ENCODE measurements around the gene TCERG1L.
"Not testable (repeated sequence)": the region's sequence is repeated elsewhere in the genome, so short reads cannot be mapped to it uniquely, and the experiment has no call there.

TCERG1L gene

DNA sequence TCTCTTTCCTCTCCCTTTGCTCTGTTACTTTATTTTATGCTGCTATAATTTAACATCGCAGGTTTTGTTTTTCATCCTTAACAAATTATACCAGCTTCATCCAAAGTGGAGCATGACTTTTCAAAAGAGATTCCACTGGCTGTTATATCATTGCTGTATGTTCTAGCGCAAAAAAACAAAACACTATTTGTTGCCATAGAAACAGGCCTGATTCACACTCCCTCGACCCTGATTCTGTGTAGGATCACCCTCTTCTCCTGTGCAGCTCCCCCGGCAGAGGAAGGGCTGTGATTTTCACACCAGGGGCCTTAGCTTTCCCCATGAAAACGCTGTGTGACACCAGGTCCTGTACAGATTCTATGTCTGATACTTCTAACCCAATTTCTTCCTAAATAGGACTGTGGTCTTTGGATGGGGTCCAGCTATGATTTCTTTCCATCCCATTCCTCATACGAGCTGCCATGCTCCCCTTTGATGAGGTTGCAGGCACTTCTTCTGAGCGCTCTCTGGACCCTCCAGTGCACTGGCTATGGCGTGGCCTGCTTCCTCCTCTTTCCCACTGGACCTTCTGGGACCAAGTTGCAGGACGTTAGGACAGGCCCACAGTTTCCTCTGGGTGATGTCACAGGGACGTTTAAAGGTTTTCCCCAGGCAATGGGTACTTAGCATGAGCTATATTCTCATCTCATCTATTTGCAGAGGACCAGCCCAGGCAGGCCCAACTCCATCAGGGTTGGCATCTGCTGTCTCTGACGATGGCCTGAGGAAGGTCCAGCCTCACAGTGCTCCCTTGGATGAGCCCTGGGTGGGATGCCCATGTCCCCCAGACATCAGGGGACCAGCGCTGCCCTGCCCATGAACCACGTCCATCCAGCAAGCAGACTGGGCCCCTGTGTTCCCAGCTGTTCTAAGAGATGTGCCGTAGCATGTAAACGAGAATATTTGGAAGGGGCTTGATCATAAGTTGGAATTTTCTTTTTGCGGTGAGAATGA, 210.8 kb downstream of the TCERG1L start:
- H3K36me3 ChIP-seq (ENCODE audit: control insufficient read depth in 2 of 2, insufficient read depth in 2 of 2, low read length in 2 of 2); H3K4me1 ChIP-seq (ENCODE audit: control insufficient read depth, insufficient read depth, low read length): not testable (repeated sequence)

DNA sequence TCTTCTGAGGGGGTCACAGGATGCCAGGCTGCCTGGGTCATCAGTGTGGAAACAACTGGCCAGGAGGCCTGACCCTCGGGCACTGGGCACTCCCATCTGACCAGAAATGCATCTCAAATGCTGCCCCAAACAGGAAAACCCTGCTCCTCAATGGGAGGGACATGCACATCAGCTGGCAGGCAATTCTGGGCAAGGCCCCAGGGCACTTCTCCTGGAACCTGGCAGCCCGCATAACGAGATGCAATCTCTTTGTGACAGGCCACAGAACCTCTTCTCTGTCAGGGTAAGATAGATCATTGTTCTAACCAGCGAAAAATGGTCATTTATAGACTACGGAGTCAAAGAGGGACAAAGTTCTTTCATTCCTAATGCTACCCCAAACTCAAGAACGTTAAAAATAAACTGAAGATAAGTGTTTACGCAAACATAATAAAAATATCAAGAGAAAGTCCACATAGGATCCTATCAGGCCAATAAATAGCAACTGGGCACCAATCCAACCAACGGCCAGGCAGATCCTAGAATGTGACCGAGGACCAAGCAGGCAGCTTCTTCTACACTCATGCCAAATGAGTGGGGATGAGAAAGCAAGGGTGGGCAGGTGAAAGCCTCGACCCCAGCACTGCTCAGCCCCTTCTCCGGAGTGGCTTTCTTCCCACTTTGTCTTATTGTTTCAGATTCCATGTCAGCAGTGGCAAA, 212.3 kb downstream of the TCERG1L start:
- H3K36me3 ChIP-seq (ENCODE audit: control insufficient read depth in 2 of 2, insufficient read depth in 2 of 2, low read length in 2 of 2) = no peaks in the 10 kb centered on the region
- no peak overlapping the region for H3K4me3 ChIP-seq (ENCODE audit: low read length in 2 of 2)
- no peaks in the 10 kb centered on the region for H3K4me1 ChIP-seq (ENCODE audit: control insufficient read depth, insufficient read depth, low read length)
- peaks cover 2 to 5% of the 10 kb centered on the region in 2 donors for H3K27me3 ChIP-seq (ENCODE audit: control insufficient read depth in 1 of 2, insufficient read depth in 2 of 2, low read length in 2 of 2)
- no peak overlapping the region for H3K27ac ChIP-seq (ENCODE audit: low read length)
- H3K9me3 ChIP-seq (ENCODE audit: control insufficient read depth in 2 of 2, low read length in 2 of 2) = no peaks in the 10 kb centered on the region
- H3K9ac ChIP-seq (ENCODE audit: low read length in 2 of 2) = no peak overlapping the region

More for the DNA sequence above, 210.8 kb downstream of the TCERG1L start:
- not testable (repeated sequence) for H3K27ac ChIP-seq (ENCODE audit: low read length); H3K27me3 ChIP-seq (ENCODE audit: control insufficient read depth in 1 of 2, insufficient read depth in 2 of 2, low read length in 2 of 2); H3K4me3 ChIP-seq (ENCODE audit: low read length in 2 of 2); H3K9me3 ChIP-seq (ENCODE audit: control insufficient read depth in 2 of 2, low read length in 2 of 2); H3K9ac ChIP-seq (ENCODE audit: low read length in 2 of 2)

DNA sequence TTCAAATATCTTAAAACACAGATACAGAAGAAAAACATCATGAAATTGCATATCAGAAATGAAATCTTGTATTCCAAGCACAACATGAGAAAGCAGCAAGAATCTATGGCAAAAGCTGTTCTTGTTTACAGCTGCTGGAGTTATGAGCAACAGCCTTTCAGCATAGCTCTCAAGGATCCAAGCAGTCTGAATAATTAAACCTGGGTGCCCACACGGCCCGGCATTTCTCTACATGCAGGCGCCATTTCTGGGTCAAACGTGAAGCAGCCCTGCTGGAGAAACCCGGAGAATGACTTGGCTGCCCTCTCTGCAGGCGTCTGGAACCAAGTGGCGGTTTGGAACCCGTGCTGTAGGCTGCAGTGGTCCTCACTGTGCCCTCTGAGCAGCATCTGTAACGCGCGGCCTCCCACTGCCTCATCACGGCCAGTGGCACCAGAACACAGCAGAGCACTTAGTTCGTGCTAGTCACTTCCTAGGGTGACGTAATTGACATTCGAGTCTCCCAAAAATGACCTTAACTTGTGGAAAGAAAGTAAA, 213.0 kb downstream of the TCERG1L start:
- H3K9ac ChIP-seq (ENCODE audit: low read length in 2 of 2) = no peak overlapping the region
- no peaks in the 10 kb centered on the region for H3K9me3 ChIP-seq (ENCODE audit: control insufficient read depth in 2 of 2, low read length in 2 of 2)
- no peak overlapping the region for H3K27ac ChIP-seq (ENCODE audit: low read length)
- H3K36me3 ChIP-seq (ENCODE audit: control insufficient read depth in 2 of 2, insufficient read depth in 2 of 2, low read length in 2 of 2) = no peaks in the 10 kb centered on the region
- no peaks in the 10 kb centered on the region for H3K4me1 ChIP-seq (ENCODE audit: control insufficient read depth, insufficient read depth, low read length)
- H3K27me3 ChIP-seq (ENCODE audit: control insufficient read depth in 1 of 2, insufficient read depth in 2 of 2, low read length in 2 of 2) = peaks cover 2 to 5% of the 10 kb centered on the region in 2 donors
- no peak overlapping the region for H3K4me3 ChIP-seq (ENCODE audit: low read length in 2 of 2)

DNA sequence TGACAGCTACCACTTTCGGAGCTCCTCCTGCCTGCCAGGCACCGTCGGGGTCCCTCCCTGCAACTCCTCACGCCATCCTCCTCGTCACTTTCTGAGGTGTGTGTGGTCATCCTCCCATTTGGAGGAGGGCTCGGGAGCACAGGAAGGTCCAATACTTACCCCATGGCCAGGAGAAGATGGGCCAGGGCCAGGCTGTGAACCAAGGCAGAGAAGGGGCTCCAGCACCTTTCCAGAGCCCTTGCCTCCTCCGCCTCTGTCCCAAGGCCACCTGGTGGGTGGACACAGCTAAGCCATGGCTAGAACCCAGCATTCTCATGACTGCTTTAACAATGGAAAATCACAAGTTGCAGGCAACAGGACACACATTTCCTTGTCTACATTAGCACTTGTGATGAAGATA, 215.5 kb downstream of the TCERG1L start:
- H3K4me1 ChIP-seq (ENCODE audit: control insufficient read depth, insufficient read depth, low read length) = no peaks in the 10 kb centered on the region
- no peak overlapping the region for H3K27ac ChIP-seq (ENCODE audit: low read length)
- peaks cover 2 to 5% of the 10 kb centered on the region in 2 donors for H3K27me3 ChIP-seq (ENCODE audit: control insufficient read depth in 1 of 2, insufficient read depth in 2 of 2, low read length in 2 of 2)
- H3K9ac ChIP-seq (ENCODE audit: low read length in 2 of 2) = no peak overlapping the region
- H3K9me3 ChIP-seq (ENCODE audit: control insufficient read depth in 2 of 2, low read length in 2 of 2) = no peaks in the 10 kb centered on the region
- H3K4me3 ChIP-seq (ENCODE audit: low read length in 2 of 2) = no peak overlapping the region
- H3K36me3 ChIP-seq (ENCODE audit: control insufficient read depth in 2 of 2, insufficient read depth in 2 of 2, low read length in 2 of 2) = no peaks in the 10 kb centered on the region

DNA sequence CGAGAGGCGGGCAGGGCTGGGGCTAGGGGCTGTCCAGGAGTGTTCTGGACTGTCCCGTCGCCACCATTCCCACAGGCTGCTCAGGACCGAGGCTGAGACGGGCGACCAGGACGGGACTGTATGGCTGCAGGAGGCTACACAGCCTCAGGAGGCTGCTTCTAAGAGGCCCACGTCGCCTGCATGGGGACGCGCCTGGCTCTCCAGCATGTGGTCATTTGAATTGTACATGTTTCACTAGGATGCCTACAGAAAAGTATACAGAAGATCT, 216.3 kb downstream of the TCERG1L start:
- Histone ChIP-seq H3K27me3 (ENCODE audit: control insufficient read depth in 1 of 2, insufficient read depth in 2 of 2, low read length in 2 of 2) (peaks cover 3 to 5% of the 10 kb centered on the region in 2 donors), H3K4me1 (ENCODE audit: control insufficient read depth, insufficient read depth, low read length) (no peaks in the 10 kb centered on the region), H3K27ac (ENCODE audit: low read length) (no peak overlapping the region), H3K36me3 (ENCODE audit: control insufficient read depth in 2 of 2, insufficient read depth in 2 of 2, low read length in 2 of 2) (no peaks in the 10 kb centered on the region), H3K4me3 (ENCODE audit: low read length in 2 of 2) (no peak overlapping the region), H3K9me3 (ENCODE audit: control insufficient read depth in 2 of 2, low read length in 2 of 2) (peaks cover 0 to 2% of the 10 kb centered on the region in 2 donors), H3K9ac (ENCODE audit: low read length in 2 of 2) (no peak overlapping the region)

DNA sequence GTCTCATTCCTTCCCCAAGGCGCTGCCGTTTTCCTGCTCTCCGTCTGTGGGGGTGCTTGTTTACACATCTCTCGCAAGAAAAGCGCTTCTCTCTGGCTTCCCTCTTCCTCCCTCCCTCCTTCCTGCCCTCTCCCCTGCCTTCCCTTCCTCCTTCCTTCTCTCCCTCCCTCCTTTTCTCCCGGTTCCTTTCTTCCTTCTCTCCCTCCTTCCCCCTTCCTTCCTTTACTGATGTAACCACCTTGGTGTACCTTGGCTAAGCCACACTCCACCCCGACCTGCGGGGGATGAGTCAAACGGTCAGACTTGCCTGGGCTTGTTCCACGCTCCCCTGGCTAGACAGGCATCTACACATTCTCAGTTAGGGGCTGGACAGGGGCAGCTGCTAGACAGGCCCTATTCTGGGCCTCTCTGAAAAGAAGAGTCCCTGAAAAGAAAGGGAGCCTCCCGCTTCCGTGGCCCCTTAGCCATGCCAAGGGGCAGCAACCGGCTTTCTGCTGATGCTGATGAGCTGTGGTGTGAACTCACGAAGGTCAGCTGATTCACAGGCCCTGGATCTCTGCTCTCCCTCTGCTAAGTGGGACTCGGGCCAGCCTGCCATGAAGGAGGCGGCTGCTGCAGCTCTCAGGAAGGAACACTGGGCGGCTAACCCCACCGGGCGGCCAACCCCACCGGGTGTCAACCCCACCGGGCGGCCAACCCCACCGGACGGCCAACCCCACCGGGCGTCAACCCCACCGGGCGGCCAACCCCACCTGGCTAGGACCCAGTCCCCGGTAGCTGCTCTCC, 216.8 kb downstream of the TCERG1L start:
- Histone ChIP-seq H3K9ac (ENCODE audit: low read length in 2 of 2) (no peak overlapping the region), H3K27ac (ENCODE audit: low read length) (no peak overlapping the region), H3K4me1 (ENCODE audit: control insufficient read depth, insufficient read depth, low read length) (no peaks in the 10 kb centered on the region), H3K36me3 (ENCODE audit: control insufficient read depth in 2 of 2, insufficient read depth in 2 of 2, low read length in 2 of 2) (no peaks in the 10 kb centered on the region), H3K9me3 (ENCODE audit: control insufficient read depth in 2 of 2, low read length in 2 of 2) (peaks cover 0 to 2% of the 10 kb centered on the region in 2 donors), H3K27me3 (ENCODE audit: control insufficient read depth in 1 of 2, insufficient read depth in 2 of 2, low read length in 2 of 2) (peaks cover 3 to 5% of the 10 kb centered on the region in 2 donors), H3K4me3 (ENCODE audit: low read length in 2 of 2) (no peak overlapping the region)

DNA sequence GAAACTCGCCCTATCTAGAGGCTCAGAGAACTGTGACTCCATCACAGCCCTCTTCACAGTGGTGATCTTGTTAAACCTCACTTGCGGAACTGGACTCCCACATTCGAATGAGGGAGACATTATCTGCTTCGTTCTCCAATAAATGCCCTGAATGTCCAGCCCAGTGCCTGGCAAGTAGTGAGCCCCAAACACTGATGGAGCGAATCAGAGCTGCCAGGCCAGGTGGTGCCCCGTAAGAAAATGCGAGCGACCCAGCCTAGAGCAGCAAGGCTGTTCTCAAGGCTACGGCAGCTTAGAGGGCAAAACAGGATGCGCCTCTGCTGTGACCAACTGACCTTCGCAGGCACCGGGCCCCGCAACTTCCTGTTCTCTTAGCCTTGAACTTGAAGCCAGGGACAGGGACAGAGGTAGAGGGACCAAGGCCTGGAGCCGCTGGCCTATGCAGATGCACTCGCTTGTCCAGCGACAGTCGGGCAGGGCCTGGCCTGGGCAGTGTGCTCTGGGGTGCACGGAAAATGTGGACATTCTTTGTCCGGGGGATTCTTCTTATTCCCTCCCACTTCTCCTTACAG, 217.6 kb downstream of the TCERG1L start:
- no peaks in the 10 kb centered on the region for H3K36me3 ChIP-seq (ENCODE audit: control insufficient read depth in 2 of 2, insufficient read depth in 2 of 2, low read length in 2 of 2)
- no peak overlapping the region for H3K27ac ChIP-seq (ENCODE audit: low read length)
- peaks cover 0 to 2% of the 10 kb centered on the region in 2 donors for H3K9me3 ChIP-seq (ENCODE audit: control insufficient read depth in 2 of 2, low read length in 2 of 2)
- no peak overlapping the region for H3K4me3 ChIP-seq (ENCODE audit: low read length in 2 of 2)
- H3K9ac ChIP-seq (ENCODE audit: low read length in 2 of 2) = no peak overlapping the region
- H3K4me1 ChIP-seq (ENCODE audit: control insufficient read depth, insufficient read depth, low read length) = no peaks in the 10 kb centered on the region
- peaks cover 3 to 5% of the 10 kb centered on the region in 2 donors for H3K27me3 ChIP-seq (ENCODE audit: control insufficient read depth in 1 of 2, insufficient read depth in 2 of 2, low read length in 2 of 2)

DNA sequence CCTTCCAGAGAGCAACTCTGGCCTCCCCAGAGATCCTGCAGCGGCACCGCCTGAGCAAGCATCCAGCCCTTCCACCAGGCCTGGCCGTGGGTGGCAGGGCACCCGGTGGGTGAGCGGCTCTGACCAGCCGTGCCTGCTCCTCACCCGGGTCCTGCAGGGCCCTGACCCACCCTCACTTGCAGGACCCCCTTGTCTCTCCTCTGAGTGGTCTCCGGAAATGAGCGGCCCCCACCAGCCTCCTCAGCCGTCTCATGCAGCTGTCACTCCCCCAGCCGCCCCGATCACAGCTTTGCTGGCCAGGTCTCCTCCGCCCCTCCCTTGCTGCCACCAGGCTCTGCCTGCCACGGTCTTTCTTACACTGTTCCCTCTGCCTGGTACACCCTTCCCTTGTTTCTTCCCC, 218.2 kb downstream of the TCERG1L start:
- peaks cover 0 to 6% of the 10 kb centered on the region in 2 donors for H3K9me3 ChIP-seq (ENCODE audit: control insufficient read depth in 2 of 2, low read length in 2 of 2)
- H3K4me3 ChIP-seq (ENCODE audit: low read length in 2 of 2) = no peak overlapping the region
- peaks cover 3 to 5% of the 10 kb centered on the region in 2 donors for H3K27me3 ChIP-seq (ENCODE audit: control insufficient read depth in 1 of 2, insufficient read depth in 2 of 2, low read length in 2 of 2)
- no peak overlapping the region for H3K9ac ChIP-seq (ENCODE audit: low read length in 2 of 2)
- no peaks in the 10 kb centered on the region for H3K4me1 ChIP-seq (ENCODE audit: control insufficient read depth, insufficient read depth, low read length)
- no peak overlapping the region for H3K27ac ChIP-seq (ENCODE audit: low read length)
- no peaks in the 10 kb centered on the region for H3K36me3 ChIP-seq (ENCODE audit: control insufficient read depth in 2 of 2, insufficient read depth in 2 of 2, low read length in 2 of 2)

DNA sequence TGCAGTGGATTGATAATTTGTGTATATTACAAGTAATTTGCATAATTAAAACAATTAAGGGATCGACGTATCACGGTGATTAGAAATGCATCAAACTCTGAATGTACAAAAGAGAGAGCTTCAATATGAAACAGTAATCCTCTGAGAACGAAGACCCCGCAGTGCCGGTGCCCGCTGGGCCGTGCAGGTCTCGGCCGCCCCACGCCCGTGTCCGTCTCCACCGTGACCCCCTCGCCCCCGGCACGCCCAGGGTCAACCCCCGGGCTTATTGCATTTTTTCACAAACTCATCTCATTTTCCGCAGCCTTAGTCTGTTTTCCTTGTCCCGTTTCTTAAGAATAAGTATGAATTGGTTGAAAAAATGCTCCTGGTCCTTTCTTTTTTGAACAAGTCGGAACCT, 218.6 kb downstream of the TCERG1L start:
- Histone ChIP-seq H3K27me3 (ENCODE audit: control insufficient read depth in 1 of 2, insufficient read depth in 2 of 2, low read length in 2 of 2) (peaks cover 3 to 5% of the 10 kb centered on the region in 2 donors), H3K9me3 (ENCODE audit: control insufficient read depth in 2 of 2, low read length in 2 of 2) (peaks cover 0 to 7% of the 10 kb centered on the region in 2 donors), H3K4me3 (ENCODE audit: low read length in 2 of 2) (no peak overlapping the region), H3K9ac (ENCODE audit: low read length in 2 of 2) (no peak overlapping the region), H3K27ac (ENCODE audit: low read length) (no peak overlapping the region), H3K4me1 (ENCODE audit: control insufficient read depth, insufficient read depth, low read length) (no peaks in the 10 kb centered on the region), H3K36me3 (ENCODE audit: control insufficient read depth in 2 of 2, insufficient read depth in 2 of 2, low read length in 2 of 2) (no peaks in the 10 kb centered on the region)

DNA sequence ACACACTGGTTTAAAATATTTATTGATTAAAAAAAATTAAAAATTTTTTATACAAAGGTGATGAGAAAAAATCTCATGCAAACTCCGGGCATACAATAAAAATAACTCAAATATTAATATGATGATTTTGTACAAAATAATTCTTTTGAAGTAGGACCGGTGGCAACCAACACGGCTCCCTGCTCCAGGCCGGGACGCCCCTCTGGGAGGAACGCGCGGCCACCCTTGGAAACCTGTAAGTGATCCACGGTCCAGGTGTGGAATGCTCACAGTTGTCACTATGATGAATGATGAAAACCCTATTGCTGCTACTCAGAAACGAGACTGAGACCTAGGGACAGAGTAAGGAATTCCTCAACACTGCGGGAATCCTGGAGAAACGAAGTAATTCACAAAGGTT, 219.1 kb downstream of the TCERG1L start:
- H3K36me3 ChIP-seq (ENCODE audit: control insufficient read depth in 2 of 2, insufficient read depth in 2 of 2, low read length in 2 of 2) = no peaks in the 10 kb centered on the region
- peaks cover 3 to 5% of the 10 kb centered on the region in 2 donors for H3K27me3 ChIP-seq (ENCODE audit: control insufficient read depth in 1 of 2, insufficient read depth in 2 of 2, low read length in 2 of 2)
- H3K9me3 ChIP-seq (ENCODE audit: control insufficient read depth in 2 of 2, low read length in 2 of 2) = peaks cover 0 to 7% of the 10 kb centered on the region in 2 donors
- H3K4me3 ChIP-seq (ENCODE audit: low read length in 2 of 2) = no peak overlapping the region
- no peak overlapping the region for H3K27ac ChIP-seq (ENCODE audit: low read length)
- no peaks in the 10 kb centered on the region for H3K4me1 ChIP-seq (ENCODE audit: control insufficient read depth, insufficient read depth, low read length)
- no peak overlapping the region for H3K9ac ChIP-seq (ENCODE audit: low read length in 2 of 2)

Data from stomach smooth muscle (tissue), 2 donors.